HCT116 (cell line): ENCODE data around the gene PPIG. TPM values are rescaled to one million over a fixed set of nuclear protein-coding genes. Genes with fewer than 3 reads are reported as not detected.

Experiments used
- ATAC-seq: fragments of 200-7000 bp; cut with Tn5 transposase; 2 replicates; pipeline ENCODE4 v1.9.1; 2020; ENCODE audit warnings: mild to moderate bottlenecking, moderate library complexity
- BruUV-seq: library from RNA; stranded (reverse); fragments of 400-500 nt; replicated peaks from 2 replicates; lab custom pipeline; 2021; lab: Mats Ljungman, UMichigan
- CTCF ChIA-PET: fragments of 300-600 bp; sonication (Branson Sonifier 250); formaldehyde crosslinking; loops from one replicate; lab custom pipeline; 2021; ENCODE audit warnings: antibody characterized with exemption; lab: Charles Lee
- POLR2A ChIA-PET: fragments of 300-600, 350-600 bp; sonication (Branson Sonifier 250); formaldehyde crosslinking; loops from one replicate; lab custom pipeline; 2021; ENCODE audit warnings: antibody characterized with exemption; lab: Charles Lee
- RAD21 ChIA-PET, 2 experiments: fragments of 300-600 bp; sonication (Branson Sonifier 250); formaldehyde crosslinking; loops; one replicate each; lab custom pipeline; 2023; ENCODE audit warnings: low total read pairs in 2 of 2; ENCODE audit not compliant: uncharacterized antibody in 2 of 2, unreplicated experiment in 2 of 2, low non-redundant PET in 1 of 2; lab: Charles Lee
- DNase-seq: peaks from one replicate; pipeline ENCODE4 v3.0.0-alpha.2; 2010; ENCODE audit warnings: low read depth, low spot score
- H2AFZ ChIP-seq: fragments of 200-600 bp; shearing (Covaris generic), sonication (generic); 2 replicates; pipeline ENCODE4 v1.6.1; 2017; ENCODE audit warnings: low read depth, mixed run types, mixed read lengths, antibody characterized with exemption, low read length; ENCODE audit not compliant: poor library complexity, severe bottlenecking
- H3K27ac ChIP-seq: 2 replicates; pipeline ENCODE4 v1.5.1; 2012; ENCODE audit warnings: low read depth, low read length
- H3K27me3 ChIP-seq: fragments of 200-600 bp; sonication (generic); 2 replicates; pipeline ENCODE4 v1.6.1; 2016; ENCODE audit warnings: mixed run types, low read length, mixed read lengths; ENCODE audit not compliant: insufficient read depth
- H3K36me3 ChIP-seq, 2 experiments: fragments of 200-500 bp in 1 of 2; fragments of 200-600 bp in 1 of 2; sonication (Bioruptor generic) in 1 of 2; sonication (generic) in 1 of 2; 2 replicates each; pipeline versions ENCODE4 v1.5.1 to v1.6.1; 2014 to 2016; ENCODE audit warnings: low read length in 2 of 2, inconsistent platforms in 1 of 2, mixed read lengths in 1 of 2, mixed run types in 1 of 2; ENCODE audit not compliant: insufficient read depth in 2 of 2, control insufficient read depth in 1 of 2
- H3K4me1 ChIP-seq, 2 experiments: fragments of 200-600 bp in 1 of 2; sonication (generic) in 1 of 2; 2 replicates each; pipeline versions ENCODE4 v1.5.1 to v1.6.1; 2012 to 2017; ENCODE audit warnings: low read length in 2 of 2, inconsistent platforms in 1 of 2, mild to moderate bottlenecking in 1 of 2, mixed read lengths in 1 of 2, mixed run types in 1 of 2, moderate library complexity in 1 of 2; ENCODE audit not compliant: insufficient read depth in 2 of 2, control insufficient read depth in 1 of 2
- H3K4me2 ChIP-seq: fragments of 200-600 bp; sonication (generic); 2 replicates; pipeline ENCODE4 v1.6.1; 2017; ENCODE audit warnings: mixed run types, low read length, mixed read lengths
- H3K4me3 ChIP-seq, 2 experiments: fragments of 200-600 bp in 1 of 2; sonication (generic) in 1 of 2; replicated peaks in 1 of 2; 2 replicates each; pipeline ENCODE4 v1.5.1; 2011 to 2016; ENCODE audit warnings: low read length in 2 of 2, control low read depth in 1 of 2, low read depth in 1 of 2, mild to moderate bottlenecking in 1 of 2, mixed read lengths in 1 of 2, mixed run types in 1 of 2
- H3K79me2 ChIP-seq: fragments of 200-600 bp; sonication (generic); 2 replicates; pipeline ENCODE4 v1.6.1; 2017; ENCODE audit warnings: mild to moderate bottlenecking, mixed run types, low read length, moderate library complexity, mixed read lengths; ENCODE audit not compliant: insufficient read depth
- H3K9ac ChIP-seq: fragments of 200-600 bp; sonication (generic); 2 replicates; pipeline ENCODE4 v1.6.1; 2016; ENCODE audit warnings: low read length, mixed read lengths
- H3K9me2 ChIP-seq: fragments of 200-600 bp; sonication (generic), shearing (Covaris generic); 2 replicates; pipeline ENCODE4 v1.6.1; 2017; ENCODE audit warnings: mixed run types, mild to moderate bottlenecking, moderate library complexity; ENCODE audit not compliant: insufficient read depth
- H3K9me3 ChIP-seq, 2 experiments: fragments of 200-500 bp in 1 of 2; fragments of 200-600 bp in 1 of 2; sonication (Bioruptor generic) in 1 of 2; sonication (generic) in 1 of 2; 2 replicates each; pipeline ENCODE4 v1.6.1; 2014 to 2017; ENCODE audit warnings: low read length in 2 of 2, mixed read lengths in 2 of 2, inconsistent platforms in 1 of 2, low read depth in 1 of 2, mild to moderate bottlenecking in 1 of 2, mixed run types in 1 of 2, moderate library complexity in 1 of 2; ENCODE audit not compliant: control insufficient read depth in 1 of 2, insufficient read depth in 1 of 2
- H4K20me1 ChIP-seq: fragments of 200-600 bp; sonication (generic), shearing (Covaris generic); 2 replicates; pipeline ENCODE4 v1.6.1; 2017; ENCODE audit warnings: mixed run types, mild to moderate bottlenecking, moderate library complexity; ENCODE audit not compliant: insufficient read depth
- CTCF ChIP-seq, 3 experiments: fragments of 200-600 bp in 1 of 3; sonication (generic) in 1 of 3; IDR thresholded peaks in 2 of 3; conservative IDR thresholded peaks in 1 of 3; 2 replicates each; pipeline ENCODE4 v1.5.1; 2012 to 2017; ENCODE audit warnings: low read depth in 2 of 3, low read length in 2 of 3, antibody characterized with exemption in 1 of 3, borderline replicate concordance in 1 of 3, control low read depth in 1 of 3, mild to moderate bottlenecking in 1 of 3, mixed read lengths in 1 of 3, mixed run types in 1 of 3, moderate library complexity in 1 of 3; ENCODE audit not compliant: insufficient read depth in 1 of 3
- EGR1 ChIP-seq: IDR thresholded peaks from 2 replicates; pipeline ENCODE4 v1.6.1; 2012; ENCODE audit warnings: low read depth
- EZH2phosphoT487 ChIP-seq: fragments of 200-600 bp; IDR thresholded peaks from 2 replicates; pipeline ENCODE4 v1.6.1; 2018; ENCODE audit warnings: antibody characterized with exemption, borderline replicate concordance
- FOSL1 ChIP-seq: IDR thresholded peaks from 2 replicates; pipeline ENCODE4 v1.6.1; 2012; ENCODE audit warnings: low read depth
- JUND ChIP-seq: IDR thresholded peaks from 2 replicates; pipeline ENCODE4 v1.6.1; 2012
- POLR2A ChIP-seq: IDR thresholded peaks from 2 replicates; pipeline ENCODE4 v1.7.0; 2011; ENCODE audit warnings: borderline replicate concordance; ENCODE audit not compliant: insufficient read depth, insufficient read length; ENCODE audit errors: extremely low read depth
- POLR2AphosphoS5 ChIP-seq: IDR thresholded peaks from 2 replicates; pipeline ENCODE4 v1.6.1; 2011; ENCODE audit warnings: mild to moderate bottlenecking, low read depth, low read length, moderate library complexity
- RAD21 ChIP-seq: IDR thresholded peaks from 2 replicates; pipeline ENCODE4 v1.6.1; 2012; ENCODE audit warnings: low read depth, mild to moderate bottlenecking
- REST ChIP-seq: IDR thresholded peaks from 2 replicates; pipeline ENCODE4 v1.6.1; 2012; ENCODE audit warnings: low read depth
- SIN3A ChIP-seq: IDR thresholded peaks from 2 replicates; pipeline ENCODE4 v1.6.1; 2012; ENCODE audit warnings: low read depth
- SP1 ChIP-seq: IDR thresholded peaks from 2 replicates; pipeline ENCODE4 v1.6.1; 2012; ENCODE audit warnings: low read depth
- SRF ChIP-seq: IDR thresholded peaks from 2 replicates; pipeline ENCODE4 v1.6.1; 2012; ENCODE audit warnings: low read depth
- YY1 ChIP-seq: IDR thresholded peaks from 2 replicates; pipeline ENCODE4 v1.6.1; 2011; ENCODE audit warnings: low read length, low read depth, moderate library complexity, mild to moderate bottlenecking; ENCODE audit not compliant: insufficient replicate concordance; ENCODE audit errors: extremely low read depth
- ZFX ChIP-seq: fragments of 450-650 bp; IDR thresholded peaks from 2 replicates; pipeline ENCODE4 v1.6.1; 2017
- intact Hi-C: fragments of 100-400 bp; cut with micrococcal nuclease; formaldehyde crosslinking; loops from 2 replicates; pipeline ENCODE4 v1.10.0; 2022
- total RNA-seq: library from RNA; stranded (reverse); gene quantifications from one replicate; pipeline ENCODE4 v1.2.1, GENCODE V29; 2021; ENCODE audit not compliant: unreplicated experiment
- TF ChIP-seq, protein P1 (sequence below): IDR thresholded peaks from 2 replicates; pipeline ENCODE4 v1.6.1; 2012
- TF ChIP-seq, protein P2 (sequence below): IDR thresholded peaks from 2 replicates; pipeline ENCODE4 v1.6.1; 2012

PPIG gene
- total RNA-seq, 1 experiment from 2014 or later: 55.3 TPM

- Histone ChIP-seq H3K36me3 (peaks cover 0 to 4% of the 10 kb centered on the region in 2 experiments; a peak in 1 of 4 replicates), H3K27ac (no peak overlapping the region), H3K9me2 (no peaks in the 10 kb centered on the region), H3K79me2 (peaks cover 47% of the 10 kb centered on the region), H3K4me1 (peaks cover 0 to 15% of the 10 kb centered on the region in 2 experiments; a peak in 3 of 4 replicates), H3K27me3 (no peaks in the 10 kb centered on the region), H3K9ac (no peak overlapping the region), H3K4me3 (no peak overlapping the region), H3K9me3 (no peaks in the 10 kb centered on the region), H4K20me1 (no peaks in the 10 kb centered on the region), H3K4me2 (peak overlapping the region; percentile 17; the same call in 1 of the 2 replicates), H2AFZ (no peak overlapping the region)
- TF ChIP-seq CTCF (IDR thresholded peaks at IDR 0.05 in 2 of 3, conservative IDR thresholded peaks at IDR 0.05 in 1 of 3; ENCODE audit: borderline replicate concordance in 1 of 3, insufficient read depth in 1 of 3, low read depth in 2 of 3, low read length in 2 of 3) (no peak), SP1 (no peak), SIN3A (no peak), POLR2A (no peak), REST (no peak), EGR1 (no peak), JUND (no peak), ZFX (no peak), RAD21 (no peak), YY1 (no peak), EZH2phosphoT487 (no peak), SRF (no peak), FOSL1 (no peak), POLR2AphosphoS5 (no peak)
- TF ChIP-seq, protein P1, sequence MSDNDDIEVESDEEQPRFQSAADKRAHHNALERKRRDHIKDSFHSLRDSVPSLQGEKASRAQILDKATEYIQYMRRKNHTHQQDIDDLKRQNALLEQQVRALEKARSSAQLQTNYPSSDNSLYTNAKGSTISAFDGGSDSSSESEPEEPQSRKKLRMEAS: no peak
- TF ChIP-seq, protein P2, sequence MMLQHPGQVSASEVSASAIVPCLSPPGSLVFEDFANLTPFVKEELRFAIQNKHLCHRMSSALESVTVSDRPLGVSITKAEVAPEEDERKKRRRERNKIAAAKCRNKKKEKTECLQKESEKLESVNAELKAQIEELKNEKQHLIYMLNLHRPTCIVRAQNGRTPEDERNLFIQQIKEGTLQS: no peak
- ChIA-PET CTCF (no interaction called here), POLR2A (interaction anchor here (2.3 kb wide), 1 partner anchor 13 kb away, joined by 9 read pairs; no protein-coding TSS in a partner anchor), RAD21 (no interaction called here)
- BruUV-seq: no TSS peak
- intact Hi-C loops: no loop called here
- no peak for DNase-seq
- ATAC-seq: no peak
These were observed 12.0 kb upstream of the PPIG start for GRCh38 chr2:169572189-169572588.
